K562 (cell line): ENCODE data around the gene VIM. TPM values are rescaled to one million over a fixed set of nuclear protein-coding genes. Genes with fewer than 3 reads are reported as not detected.

Experiments
- ATAC-seq: fragments of 200-7000 bp; cut with Tn5 transposase; 3 replicates; pipeline ENCODE4 v1.9.1; 2020; ENCODE audit warnings: moderate library complexity
- BruUV-seq: library from RNA; stranded (reverse); fragments of 400-500 nt; replicated peaks from 2 replicates; lab custom pipeline; 2021; lab: Mats Ljungman, UMichigan
- CTCF ChIA-PET: fragments of 300-600 bp; formaldehyde crosslinking; extraction: SDS; loops from one replicate; lab custom pipeline; 2021; ENCODE audit warnings: low intra/inter-chr PET ratio; lab: Yijun Ruan, JAX
- POLR2A ChIA-PET: fragments of 300-600, 350-650 bp; sonication (Branson Sonifier 250); formaldehyde crosslinking; extraction: SDS; loops from one replicate; lab custom pipeline; 2021; ENCODE audit warnings: antibody characterized with exemption, inconsistent platforms; lab: Yijun Ruan, JAX
- DNase-seq, 4 experiments: peaks; one replicate each; pipeline versions ENCODE4 v3.0.0 to v3.0.0-alpha.2; 2011 to 2018; ENCODE audit warnings: low spot score in 3 of 4, mixed read lengths in 3 of 4; ENCODE audit errors: extremely low read depth in 1 of 4
- FAIRE-seq: peaks from 2 replicates; lab custom pipeline; 2011; peaks lifted over from hg19 to GRCh38; lab: Jason Lieb, UNC
- H2AFZ ChIP-seq: 2 replicates; pipeline ENCODE4 v1.6.0; 2011; ENCODE audit warnings: low read depth, low read length, control low read depth, inconsistent platforms
- H3K27ac ChIP-seq: fragments of 200-600 bp; 3 replicates; pipeline ENCODE4 v1.8.0; 2011; ENCODE audit warnings: low read depth, mild to moderate bottlenecking, control low read depth, inconsistent platforms, low read length, moderate library complexity, mixed read lengths; ENCODE audit errors: extremely low read depth
- H3K27me3 ChIP-seq, 2 experiments: fragments of 300-600 bp in 1 of 2; 2 replicates in 1 of 2; 3 replicates in 1 of 2; pipeline versions ENCODE4 v1.6.0 to v1.8.0; 2011; ENCODE audit warnings: inconsistent platforms in 2 of 2, low read length in 2 of 2, mild to moderate bottlenecking in 1 of 2, mixed read lengths in 1 of 2, moderate library complexity in 1 of 2; ENCODE audit not compliant: control insufficient read depth in 2 of 2, insufficient read depth in 2 of 2
- H3K36me3 ChIP-seq: fragments of 300-600 bp; 3 replicates; pipeline ENCODE4 v1.8.0; 2011; ENCODE audit warnings: mild to moderate bottlenecking, low read length, inconsistent platforms; ENCODE audit not compliant: control insufficient read depth, insufficient read depth
- H3K4me1 ChIP-seq, 2 experiments: fragments of 200-600 bp in 1 of 2; replicated peaks in 1 of 2; 2 replicates in 1 of 2; 3 replicates in 1 of 2; pipeline versions ENCODE4 v1.5.1 to v1.8.0; 2011; ENCODE audit warnings: inconsistent platforms in 2 of 2, low read length in 2 of 2, mild to moderate bottlenecking in 1 of 2, mixed read lengths in 1 of 2, moderate library complexity in 1 of 2; ENCODE audit not compliant: control insufficient read depth in 2 of 2, insufficient read depth in 2 of 2
- H3K4me2 ChIP-seq: 2 replicates; pipeline ENCODE4 v1.6.1; 2011; ENCODE audit warnings: low read length, control low read depth, inconsistent platforms, mixed read lengths; ENCODE audit not compliant: insufficient read depth
- H3K4me3 ChIP-seq: fragments of 200-600 bp; sonication (generic), shearing (Covaris generic); 2 replicates; pipeline ENCODE4 v1.5.1; 2016; ENCODE audit warnings: control low read depth, inconsistent platforms
- H3K79me2 ChIP-seq: fragments of 200-600 bp; 3 replicates; pipeline ENCODE4 v1.8.0; 2011; ENCODE audit warnings: low read length, inconsistent platforms; ENCODE audit not compliant: control insufficient read depth, insufficient read depth
- H3K9ac ChIP-seq, 2 experiments: 2 replicates each; pipeline versions ENCODE4 v1.6.0 to v1.6.1; 2011; ENCODE audit warnings: low read depth in 2 of 2, low read length in 2 of 2, control low read depth in 1 of 2, inconsistent platforms in 1 of 2, mild to moderate bottlenecking in 1 of 2, mixed read lengths in 1 of 2; ENCODE audit not compliant: insufficient read depth in 1 of 2
- H3K9me1 ChIP-seq: one replicate; pipeline ENCODE4 v1.6.0; 2011; ENCODE audit warnings: inconsistent platforms, mild to moderate bottlenecking, low read length, moderate library complexity; ENCODE audit not compliant: control insufficient read depth, insufficient read depth
- H3K9me3 ChIP-seq: replicated peaks from 2 replicates; pipeline ENCODE4 v1.5.1; 2011; ENCODE audit warnings: low read depth, low read length, inconsistent platforms; ENCODE audit not compliant: control insufficient read depth, insufficient read depth
- H4K20me1 ChIP-seq: replicated peaks from 2 replicates; pipeline ENCODE4 v1.6.1; 2011; ENCODE audit warnings: low read length, inconsistent platforms, mixed read lengths; ENCODE audit not compliant: control insufficient read depth, insufficient read depth
- ETV6 ChIP-seq, 3 experiments: fragments of 150-350 bp in 1 of 3; sonication (generic) in 1 of 3; formaldehyde crosslinking in 1 of 3; IDR thresholded peaks; 2 replicates each; pipeline versions ENCODE4 v1.6.1 to v1.8.0; 2014 to 2022; ENCODE audit warnings: borderline replicate concordance in 2 of 3, low read depth in 2 of 3, antibody characterized with exemption in 1 of 3, low read length in 1 of 3, mild to moderate bottlenecking in 1 of 3, missing genetic modification reagents in 1 of 3
- L3MBTL2 ChIP-seq: fragments of 450-650 bp; IDR thresholded peaks from 2 replicates; pipeline ENCODE4 v1.6.1; 2016; ENCODE audit warnings: mild to moderate bottlenecking, moderate library complexity
- NFIC ChIP-seq: fragments of 450-650 bp; IDR thresholded peaks from 2 replicates; pipeline ENCODE4 v1.6.1; 2017; ENCODE audit warnings: mild to moderate bottlenecking, inconsistent platforms
- RCOR1 ChIP-seq, 2 experiments: IDR thresholded peaks; 2 replicates each; pipeline ENCODE4 v1.6.1; 2012; ENCODE audit warnings: low read depth in 2 of 2, low read length in 2 of 2, borderline replicate concordance in 1 of 2, improper control_type of control experiment in 1 of 2
- STAT5B ChIP-seq: fragments of 250-450 bp; sonication (Bioruptor Pico); IDR thresholded peaks from 2 replicates; pipeline ENCODE4 v1.8.0; 2021; ENCODE audit warnings: mild to moderate bottlenecking, inconsistent platforms
- TCF7L2 ChIP-seq: fragments of 150-350 bp; IDR thresholded peaks from 2 replicates; pipeline ENCODE4 v1.6.1; 2016; ENCODE audit warnings: low read depth, mild to moderate bottlenecking, low read length, moderate library complexity
- U2AF1 ChIP-seq: fragments of 200-400 bp; formaldehyde crosslinking; optimal IDR thresholded peaks from 2 replicates; pipeline ENCODE3; 2017; ENCODE audit warnings: mild to moderate bottlenecking, low read depth, low read length, moderate library complexity
- ZNF77 ChIP-seq: fragments of 250-450 bp; sonication (Bioruptor Pico); IDR thresholded peaks from 2 replicates; pipeline ENCODE4 v1.5.0; 2020
- WGBS: fragments of 100-300 bp; shearing (Covaris generic); methylation state at CpG from one replicate; pipeline ENCODE4 v1.1.6; 2016; ENCODE audit warnings: low coverage, mixed read lengths; ENCODE audit not compliant: insufficient coverage; ENCODE audit errors: missing lambda C conversion rate; 5-methylcytosine and 5-hydroxymethylcytosine counted together
- in situ Hi-C: fragments of 300-500 bp; cut with MboI; formaldehyde crosslinking; loops from 4 replicates; pipeline ENCODE4 v1.15.0; 2018; ENCODE audit warnings: inconsistent platforms, mixed read lengths
- intact Hi-C: fragments of 100-400 bp; cut with micrococcal nuclease; formaldehyde crosslinking; loops from 2 replicates; pipeline ENCODE4 v1.14.2; 2022
- polyA plus RNA-seq, 8 experiments: library from polyadenylated mRNA; depleted of rRNA in 4 of 8; stranded (reverse) in 5 of 8; unstranded in 3 of 8; fragments of >200 nt; fragmentation: Nextera tagmentation in 2 of 8; fragmentation: Illumina TruSeq in 1 of 8; extraction: Ambion mirVana in 2 of 8; extraction: Trizol in 1 of 8; gene quantifications; 2 replicates each; pipeline versions ENCODE4 v1.2.1 to v1.2.3, GENCODE V29; 2011 to 2014; ENCODE audit warnings: inconsistent platforms in 1 of 8, missing spikeins in 1 of 8
- total RNA-seq, 7 experiments: library from RNA; depleted of rRNA in 6 of 7; stranded (reverse); fragments of >200 nt in 6 of 7; fragmentation: Illumina TruSeq in 2 of 7; extraction: Trizol in 2 of 7; gene quantifications; 2 replicates each; pipeline versions ENCODE4 v1.2.1 to v1.2.3, GENCODE V29; 2011 to 2021; ENCODE audit warnings: low replicate concordance in 1 of 7
- TF ChIP-seq, protein P1 (sequence below): fragments of 250-450 bp; sonication (Bioruptor Pico); IDR thresholded peaks from 2 replicates; pipeline ENCODE4 v1.5.0; 2022; ENCODE audit warnings: mild to moderate bottlenecking
- TF ChIP-seq, protein P2 (sequence below), 3 experiments: fragments of 200-800 bp in 1 of 3; sonication (Bioruptor generic) in 1 of 3; sonication (generic) in 1 of 3; formaldehyde crosslinking in 1 of 3; IDR thresholded peaks; 2 replicates each; pipeline versions ENCODE4 v1.6.1 to v1.8.0; 2016 to 2022; ENCODE audit warnings: mild to moderate bottlenecking in 2 of 3, missing compliant biosample characterization in 2 of 3, missing genetic modification characterization in 2 of 3, missing genetic modification reagents in 1 of 3

The VIM gene
- total and polyA plus RNA-seq, 9 of the 15 experiments (the other 6 are each of a cell fraction or from before 2014, with no cell fraction given): 86.0 to 621 (median 383) TPM

- no peak overlapping the region for H3K4me3 ChIP-seq
- FAIRE-seq (no peak), ATAC-seq (no peak), DNase-seq (no peak)
- in situ Hi-C loops: no loop called here
- H2AFZ ChIP-seq: no peak overlapping the region
- no TSS peak for BruUV-seq
- H3K27ac ChIP-seq: no peak overlapping the region
- H3K4me2 ChIP-seq: no peak overlapping the region
- no peak overlapping the region for H3K9ac ChIP-seq
- no peaks in the 10 kb centered on the region for H3K27me3 ChIP-seq
- H3K36me3 ChIP-seq: no peaks in the 10 kb centered on the region
- H4K20me1 ChIP-seq: no peaks in the 10 kb centered on the region
- POLR2A ChIA-PET: interaction anchor here (0.7 kb wide), 1 partner anchor 11 kb away, joined by 3 read pairs; no protein-coding TSS in a partner anchor
- intact Hi-C loops: no loop called here
- peaks cover 17% of the 10 kb centered on the region; the same call in 2 of the 3 replicates for H3K79me2 ChIP-seq
- CTCF ChIA-PET: no interaction called here
- no peaks in the 10 kb centered on the region for H3K9me3 ChIP-seq
- H3K9me1 ChIP-seq: no peaks in the 10 kb centered on the region
- peaks cover 0 to 22% of the 10 kb centered on the region in 2 experiments; a peak in 4 of 5 replicates for H3K4me1 ChIP-seq
- 74% methylated on average over 5 of the region's 5 CpGs for WGBS
- TF ChIP-seq STAT5B (CRISPR knock-in tag) (no peak), U2AF1 (no peak), NFIC (no peak), RCOR1 (IDR thresholded peaks at IDR 0.05; ENCODE audit: borderline replicate concordance in 1 of 2, low read depth in 2 of 2, low read length in 2 of 2) (peak in 1 of 2 experiments; percentile 49; a peak in 1 of 4 replicates), L3MBTL2 (no peak), ZNF77 (CRISPR knock-in tag) (no peak), ETV6 (IDR thresholded peaks at IDR 0.05; ENCODE audit: borderline replicate concordance in 1 of 2, low read depth in 2 of 2, low read length in 1 of 2) (no peak), ETV6 (CRISPR knock-in tag; IDR thresholded peaks at IDR 0.05; ENCODE audit: borderline replicate concordance) (no peak), TCF7L2 (no peak)
- TF ChIP-seq, protein P1, sequence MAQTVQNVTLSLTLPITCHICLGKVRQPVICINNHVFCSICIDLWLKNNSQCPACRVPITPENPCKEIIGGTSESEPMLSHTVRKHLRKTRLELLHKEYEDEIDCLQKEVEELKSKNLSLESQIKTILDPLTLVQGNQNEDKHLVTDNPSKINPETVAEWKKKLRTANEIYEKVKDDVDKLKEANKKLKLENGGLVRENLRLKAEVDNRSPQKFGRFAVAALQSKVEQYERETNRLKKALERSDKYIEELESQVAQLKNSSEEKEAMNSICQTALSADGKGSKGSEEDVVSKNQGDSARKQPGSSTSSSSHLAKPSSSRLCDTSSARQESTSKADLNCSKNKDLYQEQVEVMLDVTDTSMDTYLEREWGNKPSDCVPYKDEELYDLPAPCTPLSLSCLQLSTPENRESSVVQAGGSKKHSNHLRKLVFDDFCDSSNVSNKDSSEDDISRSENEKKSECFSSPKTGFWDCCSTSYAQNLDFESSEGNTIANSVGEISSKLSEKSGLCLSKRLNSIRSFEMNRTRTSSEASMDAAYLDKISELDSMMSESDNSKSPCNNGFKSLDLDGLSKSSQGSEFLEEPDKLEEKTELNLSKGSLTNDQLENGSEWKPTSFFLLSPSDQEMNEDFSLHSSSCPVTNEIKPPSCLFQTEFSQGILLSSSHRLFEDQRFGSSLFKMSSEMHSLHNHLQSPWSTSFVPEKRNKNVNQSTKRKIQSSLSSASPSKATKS (CRISPR knock-in tag): no peak
- TF ChIP-seq, protein P2, sequence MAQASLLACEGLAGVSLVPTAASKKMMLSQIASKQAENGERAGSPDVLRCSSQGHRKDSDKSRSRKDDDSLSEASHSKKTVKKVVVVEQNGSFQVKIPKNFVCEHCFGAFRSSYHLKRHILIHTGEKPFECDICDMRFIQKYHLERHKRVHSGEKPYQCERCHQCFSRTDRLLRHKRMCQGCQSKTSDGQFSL (CRISPR knock-in tag; IDR thresholded peaks at IDR 0.05): no peak
- TF ChIP-seq, protein P2 (tag; IDR thresholded peaks at IDR 0.05): no peak
These were observed 33.0 kb upstream of the VIM start for GRCh38 chr10:17195083-17195482.
